Measurements from ENCODE around the gene HSF5. TPM values are rescaled to one million over a fixed set of nuclear protein-coding genes. Genes with fewer than 3 reads are reported as not detected.

Gene HSF5
- total RNA-seq, 4 donors from 2014 or later: not detected

GRCh38 chr17:58420827-58421226 lies 67.4 kb downstream of the HSF5 start:
- Histone ChIP-seq H3K9me3 (no peaks in the 10 kb centered on the region), H3K4me1 (no peaks in the 10 kb centered on the region), H3K27ac (no peak overlapping the region), H3K27me3 (peaks cover 5% of the 10 kb centered on the region), H3K36me3 (no peaks in the 10 kb centered on the region), H3K4me3 (no peak overlapping the region)
- TF ChIP-seq POLR2AphosphoS5 (IDR thresholded peaks at IDR 0.05): no peak
- TF ChIP-seq POLR2A (IDR thresholded peaks at IDR 0.05): no peak
- TF ChIP-seq CTCF (IDR thresholded peaks at IDR 0.05): no peak
- TF ChIP-seq EP300 (IDR thresholded peaks at IDR 0.05): no peak
- no peak for DNase-seq (ENCODE audit: low spot score in 2 of 2)
- 53% methylated on average over 2 of the region's 2 CpGs for WGBS

- Histone ChIP-seq H3K36me3 (no peaks in the 10 kb centered on the region), H3K9me3 (no peaks in the 10 kb centered on the region), H3K4me3 (peak within 1 kb of the TSS; percentile 46), H3K4me1 (peaks cover 1% of the 10 kb centered on the region), H3K27ac (peak within 1 kb of the TSS; percentile 83), H3K27me3 (peaks cover 5% of the 10 kb centered on the region)
- peak; percentile 88 to 90 for DNase-seq (ENCODE audit: low spot score in 2 of 2)
- 2% methylated on average over 8 of the region's 8 CpGs for whole genome bisulfite sequencing
- no peak for TF ChIP-seq POLR2A (IDR thresholded peaks at IDR 0.05)
- no peak for TF ChIP-seq EP300 (IDR thresholded peaks at IDR 0.05)
- TF ChIP-seq CTCF (IDR thresholded peaks at IDR 0.05): peak; percentile 68 to 82
- peak in 2 of 3 donors; percentile 13 to 49 for TF ChIP-seq POLR2AphosphoS5 (IDR thresholded peaks at IDR 0.05)
These were observed 70.7 kb downstream of the HSF5 start, which contains the start of gene RNF43 for GRCh38 chr17:58417300-58418092. Gene RNF43 (minus strand): TSS chr17:58417534. CDS start chr17:58415577, 1,957 bp downstream.

DNA sequence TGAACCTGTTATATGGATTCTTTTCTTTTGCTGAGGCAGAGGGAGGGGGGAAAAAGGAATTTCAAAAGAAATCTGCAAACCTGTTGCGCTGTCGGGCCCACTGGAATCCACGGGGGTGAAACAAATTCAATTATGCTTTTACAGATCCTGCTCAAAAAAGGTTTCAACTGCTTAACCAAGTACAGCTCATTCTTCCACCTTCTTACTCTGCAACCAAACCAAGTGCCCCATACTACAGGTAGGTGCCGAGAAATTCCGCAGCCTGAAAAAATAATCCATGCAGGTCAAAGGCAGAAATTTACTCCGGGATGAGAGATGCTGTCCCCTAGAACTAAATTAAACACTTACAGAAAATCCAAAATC lies 71.3 kb downstream of the HSF5 start:
- 34% methylated on average over 6 of the region's 6 CpGs for WGBS
- no peak for TF ChIP-seq POLR2AphosphoS5 (IDR thresholded peaks at IDR 0.05)
- no peak for TF ChIP-seq CTCF (IDR thresholded peaks at IDR 0.05)
- TF ChIP-seq POLR2A (IDR thresholded peaks at IDR 0.05): no peak
- TF ChIP-seq EP300 (IDR thresholded peaks at IDR 0.05): no peak
- Histone ChIP-seq H3K27me3 (peaks cover 5% of the 10 kb centered on the region), H3K4me3 (peak overlapping the region; percentile 46), H3K36me3 (no peaks in the 10 kb centered on the region), H3K27ac (peak overlapping the region; percentile 83), H3K9me3 (no peaks in the 10 kb centered on the region), H3K4me1 (peaks cover 7% of the 10 kb centered on the region)
- DNase-seq (ENCODE audit: low spot score in 2 of 2): no peak

DNA sequence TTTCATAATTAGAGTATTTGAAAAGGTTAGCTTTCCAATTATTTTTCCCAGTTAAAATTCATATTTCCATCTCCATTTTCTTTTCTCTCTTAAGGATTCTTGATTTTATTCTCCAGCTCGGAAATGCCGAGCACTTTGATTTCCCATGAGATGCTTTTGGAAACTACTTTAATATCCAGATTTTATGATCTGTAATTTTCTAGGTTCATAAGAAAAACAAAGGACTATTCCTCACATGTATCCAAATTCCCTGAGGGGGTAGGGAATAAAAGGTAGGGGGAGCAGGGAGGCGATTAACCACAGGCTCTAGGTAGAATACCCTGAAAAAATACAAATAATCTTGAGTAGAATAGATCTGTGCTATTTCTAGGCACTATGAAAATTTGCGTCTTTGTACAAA lies 71.8 kb downstream of the HSF5 start:
- TF ChIP-seq EP300 (IDR thresholded peaks at IDR 0.05): no peak
- no peak for TF ChIP-seq POLR2A (IDR thresholded peaks at IDR 0.05)
- TF ChIP-seq CTCF (IDR thresholded peaks at IDR 0.05): no peak
- TF ChIP-seq POLR2AphosphoS5 (IDR thresholded peaks at IDR 0.05): no peak
- WGBS: 54% methylated on average over 4 of the region's 4 CpGs
- peaks cover 5% of the 10 kb centered on the region for H3K27me3 ChIP-seq
- H3K36me3 ChIP-seq: no peaks in the 10 kb centered on the region
- peak overlapping the region; percentile 46 for H3K4me3 ChIP-seq
- peaks cover 7% of the 10 kb centered on the region for H3K4me1 ChIP-seq
- peak overlapping the region; percentile 83 for H3K27ac ChIP-seq
- no peaks in the 10 kb centered on the region for H3K9me3 ChIP-seq
- no peak for DNase-seq (ENCODE audit: low spot score in 2 of 2)

GRCh38 chr17:58415371-58416055 lies 72.7 kb downstream of the HSF5 start:
- Histone ChIP-seq H3K36me3 (no peaks in the 10 kb centered on the region), H3K27me3 (no peaks in the 10 kb centered on the region), H3K27ac (peak overlapping the region; percentile 83), H3K4me1 (peaks cover 13% of the 10 kb centered on the region), H3K9me3 (no peaks in the 10 kb centered on the region), H3K4me3 (peak overlapping the region; percentile 46)
- DNase-seq (ENCODE audit: low spot score in 2 of 2): no peak
- TF ChIP-seq EP300 (IDR thresholded peaks at IDR 0.05) (no peak), CTCF (IDR thresholded peaks at IDR 0.05) (no peak), POLR2AphosphoS5 (IDR thresholded peaks at IDR 0.05) (no peak), POLR2A (IDR thresholded peaks at IDR 0.05) (no peak)
- 49% methylated on average over 6 of the region's 6 CpGs for WGBS

Measured in suprapubic skin (tissue), 4 donors.